Tibial nerve (tissue), 4 donors: Measurements from ENCODE around the gene ZNF32. TPM values are rescaled to one million over a fixed set of nuclear protein-coding genes. Genes with fewer than 3 reads are reported as not detected.

Experiments
- DNase-seq, 2 donors: peaks; one replicate each; pipeline ENCODE4 v3.0.0-alpha.2; 2019; ENCODE audit warnings: low spot score in 2 of 2
- H3K27ac ChIP-seq, 4 donors: fragments of 200-600 bp; sonication (generic) in 3 of 4; one replicate each; pipeline ENCODE4 v1.5.1; 2017 to 2019; ENCODE audit warnings: mild to moderate bottlenecking in 1 of 4
- H3K27me3 ChIP-seq, 2 donors: fragments of 200-600 bp; sonication (generic) in 1 of 2; one replicate each; pipeline versions ENCODE4 v1.5.1 to v1.6.0; 2017 to 2019
- H3K36me3 ChIP-seq, 3 donors: fragments of 200-600 bp; sonication (generic); one replicate each; pipeline ENCODE4 v1.5.1; 2018 to 2019
- H3K4me1 ChIP-seq, 4 donors: fragments of 200-600 bp; sonication (generic) in 3 of 4; one replicate each; pipeline ENCODE4 v1.5.1; 2017 to 2019
- H3K4me3 ChIP-seq, 4 donors: fragments of 200-600 bp; sonication (generic) in 3 of 4; one replicate each; pipeline ENCODE4 v1.5.1; 2017 to 2019; ENCODE audit warnings: mild to moderate bottlenecking in 1 of 4, moderate library complexity in 1 of 4
- H3K9me3 ChIP-seq, 4 donors: fragments of 200-600 bp; sonication (generic) in 3 of 4; one replicate each; pipeline ENCODE4 v1.5.1; 2017 to 2019
- CTCF ChIP-seq, 5 experiments: fragments of 200-600 bp in 3 of 5; fragments of 450-650 bp in 2 of 5; sonication (generic) in 3 of 5; IDR thresholded peaks; one replicate each; pipeline ENCODE4 v1.5.1; 2016 to 2019; ENCODE audit warnings: antibody characterized with exemption in 5 of 5, mild to moderate bottlenecking in 3 of 5, moderate library complexity in 2 of 5
- EP300 ChIP-seq, 2 donors: sonication (generic); formaldehyde crosslinking; IDR thresholded peaks; one replicate each; pipeline ENCODE4 v1.6.1; 2017; ENCODE audit warnings: antibody characterized with exemption in 2 of 2, mild to moderate bottlenecking in 1 of 2
- POLR2A ChIP-seq, 2 donors: fragments of 450-650 bp; IDR thresholded peaks; one replicate each; pipeline ENCODE4 v1.6.1; 2017; ENCODE audit warnings: antibody characterized with exemption in 2 of 2, mild to moderate bottlenecking in 2 of 2, moderate library complexity in 2 of 2
- WGBS, 2 donors: methylation state at CpG; one replicate each; pipeline ENCODE4 v1.1.5; 2018; 5-methylcytosine and 5-hydroxymethylcytosine counted together
- total RNA-seq, 4 donors: library from RNA; depleted of rRNA; stranded (reverse); fragments of >200 nt; gene quantifications; one replicate each; pipeline ENCODE4 v1.1.0, GENCODE V29; 2016

Gene ZNF32
- total RNA-seq, 4 donors from 2014 or later = 33.6 to 66.1 (median 52.5) TPM

- Histone ChIP-seq H3K27me3 (no peaks in the 10 kb centered on the region), H3K4me1 (no peaks in the 10 kb centered on the region), H3K9me3 (no peaks in the 10 kb centered on the region), H3K4me3 (no peak overlapping the region), H3K27ac (no peak overlapping the region), H3K36me3 (no peaks in the 10 kb centered on the region)
- no peak for DNase-seq
- TF ChIP-seq EP300 (IDR thresholded peaks at IDR 0.05) = no peak
- no peak for TF ChIP-seq CTCF (IDR thresholded peaks at IDR 0.05)
- no peak for TF ChIP-seq POLR2A (IDR thresholded peaks at IDR 0.05)
- 81 to 86% methylated on average over 7 to 8 of the region's 8 CpGs for WGBS, 2 donors
Observed at GRCh38 chr10:43658227-43658626, 9.5 kb upstream of the ZNF32 start.

DNA sequence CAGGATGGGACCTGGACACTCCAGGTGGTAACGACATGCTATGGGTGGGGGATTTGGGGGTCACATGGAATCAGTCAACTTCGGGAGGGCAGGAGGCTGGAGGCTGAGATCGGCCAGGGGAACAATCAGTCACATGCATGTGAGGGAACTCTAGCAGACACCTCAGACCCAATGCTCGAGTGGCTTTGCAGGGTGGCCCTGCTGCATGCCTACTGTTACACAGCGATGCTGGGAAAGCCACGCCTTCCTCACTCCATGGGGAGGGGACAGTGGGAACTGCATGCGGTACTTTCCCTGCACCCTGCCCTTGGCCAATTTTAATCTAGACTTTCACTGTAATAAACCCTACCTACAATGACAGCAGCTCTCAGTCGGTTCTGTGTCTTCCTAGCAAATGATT is 6.6 kb upstream of the ZNF32 start:
- H3K4me3 ChIP-seq = no peak overlapping the region
- no peak overlapping the region for H3K27ac ChIP-seq
- no peaks in the 10 kb centered on the region for H3K27me3 ChIP-seq
- WGBS, 2 donors = 88% methylated on average over 6 to 8 of the region's 8 CpGs
- H3K9me3 ChIP-seq = no peaks in the 10 kb centered on the region
- no peaks in the 10 kb centered on the region for H3K4me1 ChIP-seq
- DNase-seq = no peak
- H3K36me3 ChIP-seq = no peaks in the 10 kb centered on the region
- TF ChIP-seq EP300 (IDR thresholded peaks at IDR 0.05) (no peak), POLR2A (IDR thresholded peaks at IDR 0.05) (no peak), CTCF (IDR thresholded peaks at IDR 0.05) (no peak)

DNA sequence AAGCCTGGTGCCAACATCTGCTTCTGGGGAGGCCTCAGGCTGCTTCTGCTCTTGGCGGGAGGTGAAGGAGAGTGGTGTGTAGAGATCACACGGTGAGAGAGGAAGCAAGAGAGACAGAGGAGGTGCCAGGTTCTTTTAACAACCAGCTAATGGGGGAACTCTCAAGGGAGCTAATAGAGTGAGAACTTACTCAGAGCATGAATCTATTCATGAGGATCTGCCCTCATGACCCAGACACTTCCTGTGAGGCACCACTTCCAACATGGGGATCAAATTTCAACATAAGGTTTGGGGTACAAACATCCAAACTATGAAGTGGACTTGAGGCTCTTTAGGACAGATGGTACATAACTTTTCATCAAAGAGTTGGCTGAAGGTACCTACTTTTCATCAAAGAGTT is 5.1 kb upstream of the ZNF32 start:
- 39 to 41% methylated on average over 2 of the region's 2 CpGs for WGBS, 2 donors
- Histone ChIP-seq H3K36me3 (no peaks in the 10 kb centered on the region), H3K4me3 (no peak overlapping the region), H3K9me3 (no peaks in the 10 kb centered on the region), H3K4me1 (peaks cover 0 to 12% (median 0%) of the 10 kb centered on the region in 4 donors), H3K27ac (no peak overlapping the region), H3K27me3 (no peaks in the 10 kb centered on the region)
- DNase-seq = no peak
- TF ChIP-seq EP300 (IDR thresholded peaks at IDR 0.05) = no peak
- TF ChIP-seq POLR2A (IDR thresholded peaks at IDR 0.05) = no peak
- no peak for TF ChIP-seq CTCF (IDR thresholded peaks at IDR 0.05)

DNA sequence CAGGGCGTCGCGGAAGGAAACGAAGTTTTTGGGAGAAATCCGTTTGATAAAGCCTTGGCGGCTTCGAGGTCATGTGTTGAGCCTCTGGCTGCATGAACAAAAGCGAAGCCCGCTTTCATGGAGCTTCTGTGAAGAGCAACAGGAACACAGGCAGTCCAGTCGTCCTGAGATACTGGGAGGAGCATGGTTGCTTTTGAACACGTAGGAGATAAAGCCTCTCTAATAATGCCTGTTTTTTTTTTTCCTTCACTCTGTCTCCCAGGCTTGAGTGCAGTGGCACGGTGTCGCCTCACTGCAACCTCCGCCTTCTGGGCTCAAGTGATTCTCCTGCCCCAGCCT is 473 bp upstream of the ZNF32 start:
- 24 to 28% methylated on average over 14 of the region's 14 CpGs for WGBS, 2 donors
- H3K9me3 ChIP-seq = peaks cover 0 to 36% (median 11%) of the 10 kb centered on the region in 4 donors

DNA sequence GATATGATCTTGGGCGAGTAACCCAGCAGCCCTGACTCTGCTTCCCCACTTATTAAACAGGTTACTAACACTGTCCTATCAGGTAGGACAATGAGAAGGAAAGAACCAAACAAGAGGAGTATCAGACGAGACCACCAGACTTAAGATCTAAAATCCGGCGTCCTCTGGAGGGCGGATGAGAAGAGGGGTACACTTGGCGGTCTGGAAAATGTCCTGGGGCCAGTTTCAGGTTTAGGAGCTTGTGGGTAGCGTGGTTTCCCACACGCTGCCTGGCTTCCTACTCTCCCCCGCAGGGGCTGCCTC is 635 bp downstream of the ZNF32 start:
- Histone ChIP-seq H3K4me3 (peak overlapping the region; percentile 83 to 93 (median 89)), H3K9me3 (peaks cover 4 to 47% (median 19%) of the 10 kb centered on the region in 4 donors), H3K27me3 (no peaks in the 10 kb centered on the region), H3K36me3 (peaks cover 9 to 45% (median 18%) of the 10 kb centered on the region in 3 donors), H3K27ac (peak overlapping the region; percentile 74 to 93 (median 90)), H3K4me1 (peaks cover 0 to 18% (median 0%) of the 10 kb centered on the region in 4 donors)
- DNase-seq = no peak
- TF ChIP-seq POLR2A (IDR thresholded peaks at IDR 0.05) = no peak
- TF ChIP-seq EP300 (IDR thresholded peaks at IDR 0.05) = no peak
- TF ChIP-seq CTCF (IDR thresholded peaks at IDR 0.05) = no peak
- WGBS, 2 donors = 38 to 45% methylated on average over 9 of the region's 9 CpGs

More for the DNA sequence above, 473 bp upstream of the ZNF32 start:
- H3K4me1 ChIP-seq = peaks cover 0 to 18% (median 0%) of the 10 kb centered on the region in 4 donors
- peaks cover 6 to 34% (median 7%) of the 10 kb centered on the region in 3 donors for H3K36me3 ChIP-seq
- peak overlapping the region; percentile 83 to 93 (median 89) for H3K4me3 ChIP-seq
- DNase-seq = no peak
- TF ChIP-seq POLR2A (IDR thresholded peaks at IDR 0.05) (no peak), CTCF (IDR thresholded peaks at IDR 0.05) (no peak), EP300 (IDR thresholded peaks at IDR 0.05) (no peak)
- H3K27me3 ChIP-seq = no peaks in the 10 kb centered on the region
- peak overlapping the region in 3 of 4 donors; percentile 89 to 93 (median 91) for H3K27ac ChIP-seq
